Measurements from ENCODE around the gene SLC25A12. TPM values are rescaled to one million over a fixed set of nuclear protein-coding genes. Genes with fewer than 3 reads are reported as not detected.
"Not testable (repeated sequence)": the region's sequence is repeated elsewhere in the genome, so short reads cannot be mapped to it uniquely, and the experiment has no call there.

SLC25A12 gene
- total RNA-seq, 1 donor from 2014 or later = 9.7 TPM

- TF ChIP-seq, protein P1, sequence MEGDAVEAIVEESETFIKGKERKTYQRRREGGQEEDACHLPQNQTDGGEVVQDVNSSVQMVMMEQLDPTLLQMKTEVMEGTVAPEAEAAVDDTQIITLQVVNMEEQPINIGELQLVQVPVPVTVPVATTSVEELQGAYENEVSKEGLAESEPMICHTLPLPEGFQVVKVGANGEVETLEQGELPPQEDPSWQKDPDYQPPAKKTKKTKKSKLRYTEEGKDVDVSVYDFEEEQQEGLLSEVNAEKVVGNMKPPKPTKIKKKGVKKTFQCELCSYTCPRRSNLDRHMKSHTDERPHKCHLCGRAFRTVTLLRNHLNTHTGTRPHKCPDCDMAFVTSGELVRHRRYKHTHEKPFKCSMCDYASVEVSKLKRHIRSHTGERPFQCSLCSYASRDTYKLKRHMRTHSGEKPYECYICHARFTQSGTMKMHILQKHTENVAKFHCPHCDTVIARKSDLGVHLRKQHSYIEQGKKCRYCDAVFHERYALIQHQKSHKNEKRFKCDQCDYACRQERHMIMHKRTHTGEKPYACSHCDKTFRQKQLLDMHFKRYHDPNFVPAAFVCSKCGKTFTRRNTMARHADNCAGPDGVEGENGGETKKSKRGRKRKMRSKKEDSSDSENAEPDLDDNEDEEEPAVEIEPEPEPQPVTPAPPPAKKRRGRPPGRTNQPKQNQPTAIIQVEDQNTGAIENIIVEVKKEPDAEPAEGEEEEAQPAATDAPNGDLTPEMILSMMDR (IDR thresholded peaks at IDR 0.05; ENCODE audit: unreplicated experiment) = no peak
- Mint-ChIP-seq H3K36me3 (ENCODE audit: low read depth, unreplicated experiment) (peaks cover 15% of the 10 kb centered on the region), H3K27ac (ENCODE audit: unreplicated experiment) (no peak overlapping the region), H3K9me3 (ENCODE audit: unreplicated experiment) (no peaks in the 10 kb centered on the region), H3K4me1 (ENCODE audit: unreplicated experiment) (no peaks in the 10 kb centered on the region), H3K27me3 (ENCODE audit: unreplicated experiment) (no peaks in the 10 kb centered on the region), H3K4me3 (ENCODE audit: unreplicated experiment) (no peak overlapping the region)
- no peak for DNase-seq (ENCODE audit: low spot score)
Measured at GRCh38 chr2:171762879-171763573, 131.0 kb downstream of the SLC25A12 start.

DNA sequence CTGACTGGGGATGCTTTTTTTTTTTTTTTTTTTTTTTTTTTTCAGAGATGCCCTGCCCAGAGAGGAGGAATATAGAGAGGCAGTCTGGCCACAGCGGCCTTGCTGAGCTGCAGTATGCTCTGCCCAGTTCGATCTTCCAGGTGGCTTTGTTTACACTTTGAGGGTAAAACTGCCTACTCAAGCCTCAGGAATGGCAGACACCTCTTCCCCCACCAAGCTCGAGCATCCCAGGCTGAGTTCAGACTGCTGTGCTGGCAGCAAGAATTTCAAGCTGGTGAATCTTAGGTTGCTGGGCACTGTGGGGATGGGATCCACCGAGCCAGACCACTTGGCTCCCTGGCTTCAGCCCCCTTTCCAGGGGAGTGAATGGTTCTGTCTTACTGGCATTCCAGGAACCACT is 132.9 kb downstream of the SLC25A12 start:
- H3K4me3 Mint-ChIP-seq (ENCODE audit: unreplicated experiment); H3K27me3 Mint-ChIP-seq (ENCODE audit: unreplicated experiment); H3K9me3 Mint-ChIP-seq (ENCODE audit: unreplicated experiment); H3K27ac Mint-ChIP-seq (ENCODE audit: unreplicated experiment); H3K4me1 Mint-ChIP-seq (ENCODE audit: unreplicated experiment); DNase-seq (ENCODE audit: low spot score): not testable (repeated sequence)
- H3K36me3 Mint-ChIP-seq (ENCODE audit: low read depth, unreplicated experiment) = peaks cover 15% of the 10 kb centered on the region

DNA sequence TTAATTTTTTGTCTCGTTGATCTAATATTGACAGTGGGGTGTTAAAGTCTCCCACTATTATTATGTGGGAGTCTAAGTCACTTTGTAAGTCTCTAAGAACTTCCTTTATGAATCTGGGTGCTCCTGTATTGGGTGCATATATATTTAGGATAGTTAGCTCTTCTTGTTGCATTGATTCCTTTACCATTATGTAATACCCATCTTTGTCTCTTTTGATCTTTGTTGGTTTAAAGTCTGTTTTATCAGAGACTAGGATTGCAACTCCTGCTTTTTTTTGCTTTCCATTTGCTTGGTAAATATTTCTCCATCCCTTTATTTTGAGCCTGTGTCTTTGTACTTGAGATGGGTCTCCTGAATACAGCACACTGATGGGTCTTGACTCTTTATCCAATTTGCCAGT is 135.3 kb downstream of the SLC25A12 start:
- H3K9me3 Mint-ChIP-seq (ENCODE audit: unreplicated experiment); H3K27me3 Mint-ChIP-seq (ENCODE audit: unreplicated experiment); H3K4me3 Mint-ChIP-seq (ENCODE audit: unreplicated experiment); H3K27ac Mint-ChIP-seq (ENCODE audit: unreplicated experiment); H3K4me1 Mint-ChIP-seq (ENCODE audit: unreplicated experiment); DNase-seq (ENCODE audit: low spot score): not testable (repeated sequence)
- peaks cover 19% of the 10 kb centered on the region for H3K36me3 Mint-ChIP-seq (ENCODE audit: low read depth, unreplicated experiment)

GRCh38 chr2:171754254-171754939 is 139.6 kb downstream of the SLC25A12 start:
- no peak for DNase-seq (ENCODE audit: low spot score)
- H3K36me3 Mint-ChIP-seq (ENCODE audit: low read depth, unreplicated experiment) = peaks cover 4% of the 10 kb centered on the region
- TF ChIP-seq, protein P1 (IDR thresholded peaks at IDR 0.05; ENCODE audit: unreplicated experiment) = no peak
- no peaks in the 10 kb centered on the region for H3K9me3 Mint-ChIP-seq (ENCODE audit: unreplicated experiment)
- H3K27me3 Mint-ChIP-seq (ENCODE audit: unreplicated experiment) = no peaks in the 10 kb centered on the region
- no peaks in the 10 kb centered on the region for H3K4me1 Mint-ChIP-seq (ENCODE audit: unreplicated experiment)
- H3K4me3 Mint-ChIP-seq (ENCODE audit: unreplicated experiment) = no peak overlapping the region
- H3K27ac Mint-ChIP-seq (ENCODE audit: unreplicated experiment) = no peak overlapping the region

GRCh38 chr2:171747371-171747770 is 146.7 kb downstream of the SLC25A12 start:
- DNase-seq (ENCODE audit: low spot score) = no peak
- no peak overlapping the region for H3K4me3 Mint-ChIP-seq (ENCODE audit: unreplicated experiment)
- H3K4me1 Mint-ChIP-seq (ENCODE audit: unreplicated experiment) = no peaks in the 10 kb centered on the region
- TF ChIP-seq, protein P1 (IDR thresholded peaks at IDR 0.05; ENCODE audit: unreplicated experiment) = no peak
- no peaks in the 10 kb centered on the region for H3K27me3 Mint-ChIP-seq (ENCODE audit: unreplicated experiment)
- peaks cover 5% of the 10 kb centered on the region for H3K36me3 Mint-ChIP-seq (ENCODE audit: low read depth, unreplicated experiment)
- no peak overlapping the region for H3K27ac Mint-ChIP-seq (ENCODE audit: unreplicated experiment)
- H3K9me3 Mint-ChIP-seq (ENCODE audit: unreplicated experiment) = no peaks in the 10 kb centered on the region

DNA sequence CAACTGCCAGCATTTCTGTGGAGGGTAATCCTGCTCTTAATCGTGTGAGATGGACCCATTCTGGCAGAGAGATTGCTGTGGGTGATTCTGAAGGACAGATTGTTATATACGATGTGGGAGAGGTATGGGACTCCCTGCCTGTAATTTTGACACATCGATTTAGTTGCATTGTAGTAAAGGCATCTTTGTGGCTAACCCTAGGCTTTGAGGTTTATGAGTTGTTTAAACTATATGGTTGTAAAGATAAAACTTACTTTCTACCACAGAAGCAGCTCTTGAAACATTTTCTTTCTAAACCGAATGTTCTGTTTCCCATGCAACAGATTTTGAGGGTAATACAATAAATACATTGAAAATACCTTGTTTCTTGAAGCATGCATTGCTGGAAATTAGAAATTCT is 148.2 kb downstream of the SLC25A12 start:
- TF ChIP-seq, protein P1 (IDR thresholded peaks at IDR 0.05; ENCODE audit: unreplicated experiment) = no peak
- Mint-ChIP-seq H3K9me3 (ENCODE audit: unreplicated experiment) (no peaks in the 10 kb centered on the region), H3K27me3 (ENCODE audit: unreplicated experiment) (no peaks in the 10 kb centered on the region), H3K4me3 (ENCODE audit: unreplicated experiment) (no peak overlapping the region), H3K27ac (ENCODE audit: unreplicated experiment) (no peak overlapping the region), H3K4me1 (ENCODE audit: unreplicated experiment) (no peaks in the 10 kb centered on the region), H3K36me3 (ENCODE audit: low read depth, unreplicated experiment) (peaks cover 5% of the 10 kb centered on the region)
- DNase-seq (ENCODE audit: low spot score) = no peak
